RWPE1 (cell line): ENCODE measurements around the gene DDIT3.
"Not testable (repeated sequence)": the region's sequence is repeated elsewhere in the genome, so short reads cannot be mapped to it uniquely, and the experiment has no call there.

ENCODE experiments used
- CTCF ChIA-PET: fragments of 350-600 bp; sonication (Branson Sonifier 250); formaldehyde crosslinking; extraction: SDS; loops from one replicate; lab custom pipeline; 2021; lab: Yijun Ruan, JAX
- POLR2A ChIA-PET: fragments of 400-600 bp; formaldehyde crosslinking; extraction: SDS; loops from one replicate; lab custom pipeline; 2020; ENCODE audit warnings: antibody characterized with exemption; ENCODE audit not compliant: low non-redundant PET; lab: Yijun Ruan, JAX
- DNase-seq: peaks from one replicate; pipeline ENCODE4 v3.0.0; 2012; ENCODE audit warnings: low spot score
- H3K27ac ChIP-seq: fragments of 450-650 bp; 2 replicates; pipeline ENCODE4 v1.5.1; 2017
- CTCF ChIP-seq: fragments of 450-650 bp; conservative IDR thresholded peaks from 2 replicates; pipeline ENCODE4 v1.5.1; 2017; ENCODE audit warnings: low read depth, mild to moderate bottlenecking

The DDIT3 gene

GRCh38 chr12:57518176-57518919, 2.0 kb downstream of the DDIT3 start:
- peak overlapping the region; percentile 75 for H3K27ac ChIP-seq
- DNase-seq: no peak
- ChIA-PET POLR2A (interaction anchor here (0.6 kb wide), 1 partner anchor 226 kb away, joined by 5 read pairs; the partner anchor contains the start of gene TSPAN31), CTCF (no interaction called here)
- TF ChIP-seq CTCF: no peak

GRCh38 chr12:57517718-57518117, 2.6 kb downstream of the DDIT3 start:
- peak overlapping the region; percentile 74 for H3K27ac ChIP-seq
- POLR2A ChIA-PET, CTCF ChIA-PET, DNase-seq: not testable (repeated sequence)

GRCh38 chr12:57517187-57517586, 3.1 kb downstream of the DDIT3 start:
- ChIA-PET POLR2A (no interaction called here), CTCF (interaction anchor here (0.5 to 1.1 kb wide), 2 partner anchors 18 to 62 kb away, joined by 3 read pairs; partner anchors contain the start of gene INHBE)
- DNase-seq: no peak
- peak overlapping the region; percentile 74 for H3K27ac ChIP-seq
- no peak for TF ChIP-seq CTCF

- CTCF ChIA-PET: interaction anchor here (0.5 to 1.1 kb wide), 2 partner anchors 17 to 61 kb away, joined by 3 read pairs; partner anchors contain the start of gene INHBE
- DNase-seq: no peak
- POLR2A ChIA-PET: no interaction called here
- H3K27ac ChIP-seq: peak overlapping the region; percentile 74
- no peak for TF ChIP-seq CTCF
Measured at GRCh38 chr12:57516617-57517153, 3.6 kb downstream of the DDIT3 start.

GRCh38 chr12:57515934-57516541, 4.3 kb downstream of the DDIT3 start:
- CTCF ChIA-PET: interaction anchor here (1.1 kb wide), 1 partner anchor 61 kb away, joined by 3 read pairs; the partner anchor contains the start of gene INHBE
- TF ChIP-seq CTCF: no peak
- H3K27ac ChIP-seq: no peak overlapping the region
- DNase-seq: no peak
- POLR2A ChIA-PET: interaction anchor here (0.8 kb wide), 1 partner anchor 232 kb away, joined by 3 read pairs; no protein-coding TSS in a partner anchor

GRCh38 chr12:57515408-57515933, 4.8 kb downstream of the DDIT3 start:
- ChIA-PET CTCF (interaction anchor here (0.7 kb wide), 1 partner anchor 53 kb away, joined by 3 read pairs; no protein-coding TSS in a partner anchor), POLR2A (interaction anchor here (0.8 kb wide), 1 partner anchor 232 kb away, joined by 3 read pairs; no protein-coding TSS in a partner anchor)
- no peak for DNase-seq
- peak overlapping the region; percentile 64 for H3K27ac ChIP-seq
- TF ChIP-seq CTCF: no peak
